ENCODE results near the gene ST6GALNAC3.

DNA sequence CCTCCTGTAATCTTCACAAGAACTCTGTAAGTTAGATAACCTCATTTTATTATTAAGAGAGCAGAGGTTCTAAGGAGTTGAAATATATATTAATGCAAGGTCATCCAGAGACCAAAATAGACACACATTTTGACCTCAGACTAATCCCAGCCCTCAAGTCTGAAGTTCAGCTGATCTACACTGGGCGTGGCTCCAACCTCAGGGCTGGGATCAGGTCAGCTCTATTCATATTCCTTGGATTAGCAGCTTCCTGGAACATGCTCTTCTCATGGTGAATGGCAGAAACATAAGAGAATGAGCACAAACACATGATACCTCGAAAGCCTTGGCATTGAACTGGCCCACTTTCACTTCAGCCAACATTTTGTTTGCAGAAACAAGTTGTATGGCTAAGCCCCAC is 592.0 kb downstream of the ST6GALNAC3 start:
- TF ChIP-seq, protein P1, sequence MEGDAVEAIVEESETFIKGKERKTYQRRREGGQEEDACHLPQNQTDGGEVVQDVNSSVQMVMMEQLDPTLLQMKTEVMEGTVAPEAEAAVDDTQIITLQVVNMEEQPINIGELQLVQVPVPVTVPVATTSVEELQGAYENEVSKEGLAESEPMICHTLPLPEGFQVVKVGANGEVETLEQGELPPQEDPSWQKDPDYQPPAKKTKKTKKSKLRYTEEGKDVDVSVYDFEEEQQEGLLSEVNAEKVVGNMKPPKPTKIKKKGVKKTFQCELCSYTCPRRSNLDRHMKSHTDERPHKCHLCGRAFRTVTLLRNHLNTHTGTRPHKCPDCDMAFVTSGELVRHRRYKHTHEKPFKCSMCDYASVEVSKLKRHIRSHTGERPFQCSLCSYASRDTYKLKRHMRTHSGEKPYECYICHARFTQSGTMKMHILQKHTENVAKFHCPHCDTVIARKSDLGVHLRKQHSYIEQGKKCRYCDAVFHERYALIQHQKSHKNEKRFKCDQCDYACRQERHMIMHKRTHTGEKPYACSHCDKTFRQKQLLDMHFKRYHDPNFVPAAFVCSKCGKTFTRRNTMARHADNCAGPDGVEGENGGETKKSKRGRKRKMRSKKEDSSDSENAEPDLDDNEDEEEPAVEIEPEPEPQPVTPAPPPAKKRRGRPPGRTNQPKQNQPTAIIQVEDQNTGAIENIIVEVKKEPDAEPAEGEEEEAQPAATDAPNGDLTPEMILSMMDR (IDR thresholded peaks at IDR 0.05) = no peak
- TF ChIP-seq POLR2AphosphoS5 (IDR thresholded peaks at IDR 0.05) = no peak
- TF ChIP-seq EP300 (IDR thresholded peaks at IDR 0.05) = no peak
- no peak for TF ChIP-seq POLR2A (IDR thresholded peaks at IDR 0.05)
